22Rv1 (cell line): ENCODE measurements around the gene OR2Y1.

Experiments used
- CTCF ChIP-seq: fragments of 450-650 bp; IDR thresholded peaks from 2 replicates; pipeline ENCODE4 v1.5.1; 2017; ENCODE audit warnings: mild to moderate bottlenecking
- ZFX ChIP-seq: fragments of 450-650 bp; IDR thresholded peaks from 2 replicates; pipeline ENCODE4 v1.6.1; 2017; ENCODE audit warnings: antibody characterized with exemption, borderline replicate concordance

DNA sequence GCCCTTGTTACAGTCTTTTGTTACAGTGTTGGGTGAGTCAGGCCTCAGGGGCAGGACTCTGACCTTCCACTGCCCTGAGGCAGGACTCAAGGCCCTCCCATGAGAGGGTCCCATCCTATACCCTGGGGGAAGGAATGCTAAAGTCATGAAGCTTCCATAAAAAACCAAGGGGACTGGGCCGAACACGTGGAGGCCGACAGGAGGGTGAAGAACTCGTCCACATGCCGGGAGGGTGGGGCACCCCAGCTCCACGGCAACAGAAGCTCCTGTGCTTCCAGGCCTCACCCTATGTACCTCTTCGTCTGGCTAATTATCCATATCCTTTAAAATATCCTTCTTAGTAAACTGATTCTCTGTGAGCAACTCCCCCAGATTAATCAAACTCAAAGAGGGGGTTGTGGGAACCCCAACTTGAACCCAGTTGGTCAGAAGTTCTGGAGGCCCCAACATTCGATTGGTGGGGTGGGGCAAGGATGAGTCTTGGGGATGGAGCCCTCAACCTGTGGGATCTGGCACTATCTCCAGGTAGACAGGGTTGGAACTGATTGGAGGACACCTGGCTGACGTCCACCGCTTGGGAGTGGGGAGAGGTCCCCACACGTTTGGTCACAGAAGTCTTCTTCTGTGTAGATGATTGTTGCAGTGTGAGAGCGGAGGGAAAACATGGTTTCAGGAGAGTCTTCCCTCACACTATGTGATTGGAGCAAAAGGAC lies 43.6 kb upstream of the OR2Y1 start:
- TF ChIP-seq CTCF (no peak), ZFX (no peak)
